ENCODE results near the gene TMIGD2.

TMIGD2 gene

GRCh38 chr19:4342615-4343369, 40.6 kb upstream of the TMIGD2 start:
- H4K91ac ChIP-seq (ENCODE audit: low read depth, low read length, poor library complexity), result peak overlapping the region; percentile 98
- peak overlapping the region; percentile 100 for H3K18ac ChIP-seq (ENCODE audit: low read length)
- H3K27ac ChIP-seq (replicated peaks; ENCODE audit: low read length), result peak overlapping the region; percentile 98
- H3K4ac ChIP-seq (ENCODE audit: low read length), result peak overlapping the region; percentile 38
- no peaks in the 10 kb centered on the region for H3K27me3 ChIP-seq (ENCODE audit: control insufficient read depth in 3 of 3, insufficient read depth in 3 of 3, low read depth in 1 of 3, low read length in 3 of 3)
- DNase-seq (ENCODE audit: low spot score), result peak; percentile 100
- peak overlapping the region; percentile 80 for H2AFZ ChIP-seq (ENCODE audit: low read length)
- no peak overlapping the region for H2BK120ac ChIP-seq (ENCODE audit: low read depth, low read length)
- peaks cover 15 to 18% of the 10 kb centered on the region in 2 donors for H3K4me1 ChIP-seq (ENCODE audit: control insufficient read depth in 2 of 2, insufficient read depth in 1 of 2, low read depth in 1 of 2, low read length in 2 of 2)
- no peak overlapping the region for H2BK15ac ChIP-seq (ENCODE audit: low read length)
- H2BK5ac ChIP-seq (ENCODE audit: low read length), result peak overlapping the region; percentile 99
- H3K9me3 ChIP-seq (replicated peaks in 1 of 2; ENCODE audit: control insufficient read depth in 2 of 2, insufficient read depth in 1 of 2, low read depth in 1 of 2, low read length in 2 of 2), result no peaks in the 10 kb centered on the region
- H3K4me2 ChIP-seq (ENCODE audit: insufficient read depth, low read length, poor library complexity, severe bottlenecking), result peak overlapping the region; percentile 93
- H2BK12ac ChIP-seq (ENCODE audit: low read length), result no peak overlapping the region
- no peak overlapping the region for H4K8ac ChIP-seq (ENCODE audit: low read depth, low read length)
- peaks cover 2% of the 10 kb centered on the region for H3K79me1 ChIP-seq (ENCODE audit: low read depth, low read length)
- peaks cover 10 to 24% of the 10 kb centered on the region in 2 donors for H3K36me3 ChIP-seq (replicated peaks in 1 of 2; ENCODE audit: control insufficient read depth in 2 of 2, insufficient read depth in 2 of 2, low read length in 2 of 2)
- peak overlapping the region; percentile 37 for H3K23ac ChIP-seq (ENCODE audit: low read depth, low read length, poor library complexity)
- peak overlapping the region; percentile 99 for H3K14ac ChIP-seq (ENCODE audit: low read length)
- peak overlapping the region; percentile 93 for H3K9ac ChIP-seq (ENCODE audit: low read depth, low read length, poor library complexity)
- WGBS, 2 donors (ENCODE audit: extremely low coverage in 2 of 2, insufficient read length in 2 of 2, insufficient replicate concordance in 1 of 2), result no CpG with 5 or more reads among the region's 39 CpGs
- H2AK5ac ChIP-seq (ENCODE audit: low read depth, low read length), result peak overlapping the region; percentile 47
- H3K4me3 ChIP-seq (ENCODE audit: low read length in 2 of 2), result peak overlapping the region; percentile 71 to 91

- WGBS, 2 donors (ENCODE audit: extremely low coverage in 2 of 2, insufficient read length in 2 of 2, insufficient replicate concordance in 1 of 2), result no CpG with 5 or more reads among the region's 10 CpGs
- peak overlapping the region; percentile 98 for H3K18ac ChIP-seq (ENCODE audit: low read length)
Measured at GRCh38 chr19:4342314-4342614, 40.1 kb upstream of the TMIGD2 start.

GRCh38 chr19:4338441-4339355, 36.5 kb upstream of the TMIGD2 start, which contains the start of gene STAP2:
STAP2 (minus strand) TSS chr19:4338827; CDS start chr19:4338753, 74 bp downstream.
- Histone ChIP-seq H3K14ac (ENCODE audit: low read length) (no peak within 1 kb of the TSS), H3K79me1 (ENCODE audit: low read depth, low read length) (no peaks in the 10 kb centered on the region), H2BK5ac (ENCODE audit: low read length) (peak within 1 kb of the TSS; percentile 66), H2AK5ac (ENCODE audit: low read depth, low read length) (peak within 1 kb of the TSS; percentile 65), H2BK12ac (ENCODE audit: low read length) (no peak within 1 kb of the TSS), H3K36me3 (replicated peaks in 1 of 2; ENCODE audit: control insufficient read depth in 2 of 2, insufficient read depth in 2 of 2, low read length in 2 of 2) (peaks cover 9 to 15% of the 10 kb centered on the region in 2 donors), H4K8ac (ENCODE audit: low read depth, low read length) (no peak within 1 kb of the TSS), H2AFZ (ENCODE audit: low read length) (peak within 1 kb of the TSS; percentile 79), H3K4ac (ENCODE audit: low read length) (no peak within 1 kb of the TSS), H3K23ac (ENCODE audit: low read depth, low read length, poor library complexity) (peak within 1 kb of the TSS; percentile 0), H2BK15ac (ENCODE audit: low read length) (no peak within 1 kb of the TSS), H3K4me1 (ENCODE audit: control insufficient read depth in 2 of 2, insufficient read depth in 1 of 2, low read depth in 1 of 2, low read length in 2 of 2) (peaks cover 10 to 13% of the 10 kb centered on the region in 2 donors), H3K27me3 (ENCODE audit: control insufficient read depth in 3 of 3, insufficient read depth in 3 of 3, low read depth in 1 of 3, low read length in 3 of 3) (no peaks in the 10 kb centered on the region), H3K27ac (replicated peaks; ENCODE audit: low read length) (no peak within 1 kb of the TSS), H3K4me3 (ENCODE audit: low read length in 2 of 2) (peak within 1 kb of the TSS; percentile 36 to 71), H3K18ac (ENCODE audit: low read length) (peak within 1 kb of the TSS; percentile 89), H3K9ac (ENCODE audit: low read depth, low read length, poor library complexity) (peak within 1 kb of the TSS; percentile 85), H3K9me3 (replicated peaks in 1 of 2; ENCODE audit: control insufficient read depth in 2 of 2, insufficient read depth in 1 of 2, low read depth in 1 of 2, low read length in 2 of 2) (peaks cover 0 to 2% of the 10 kb centered on the region in 2 donors), H2BK120ac (ENCODE audit: low read depth, low read length) (no peak within 1 kb of the TSS), H4K91ac (ENCODE audit: low read depth, low read length, poor library complexity) (peak within 1 kb of the TSS; percentile 65), H3K4me2 (ENCODE audit: insufficient read depth, low read length, poor library complexity, severe bottlenecking) (peak within 1 kb of the TSS; percentile 51)
- no peak for DNase-seq (ENCODE audit: low spot score)
- no CpG with 5 or more reads among the region's 27 CpGs for WGBS, 2 donors (ENCODE audit: extremely low coverage in 2 of 2, insufficient read length in 2 of 2, insufficient replicate concordance in 1 of 2)

More at GRCh38 chr19:4342314-4342614, 40.1 kb upstream of the TMIGD2 start:
- H4K91ac ChIP-seq (ENCODE audit: low read depth, low read length, poor library complexity), result no peak overlapping the region
- peaks cover 16 to 19% of the 10 kb centered on the region in 2 donors for H3K4me1 ChIP-seq (ENCODE audit: control insufficient read depth in 2 of 2, insufficient read depth in 1 of 2, low read depth in 1 of 2, low read length in 2 of 2)
- H2BK5ac ChIP-seq (ENCODE audit: low read length), result peak overlapping the region; percentile 95
- peak overlapping the region; percentile 82 for H2BK120ac ChIP-seq (ENCODE audit: low read depth, low read length)
- peak overlapping the region; percentile 9 for H3K14ac ChIP-seq (ENCODE audit: low read length)
- H3K9me3 ChIP-seq (replicated peaks in 1 of 2; ENCODE audit: control insufficient read depth in 2 of 2, insufficient read depth in 1 of 2, low read depth in 1 of 2, low read length in 2 of 2), result no peaks in the 10 kb centered on the region
- no peak overlapping the region for H2BK15ac ChIP-seq (ENCODE audit: low read length)
- peak overlapping the region; percentile 66 for H2AK5ac ChIP-seq (ENCODE audit: low read depth, low read length)
- H2BK12ac ChIP-seq (ENCODE audit: low read length), result no peak overlapping the region
- peaks cover 2% of the 10 kb centered on the region for H3K79me1 ChIP-seq (ENCODE audit: low read depth, low read length)
- H3K9ac ChIP-seq (ENCODE audit: low read depth, low read length, poor library complexity), result peak overlapping the region; percentile 92
- peak overlapping the region; percentile 40 for H2AFZ ChIP-seq (ENCODE audit: low read length)
- peak overlapping the region; percentile 37 for H3K23ac ChIP-seq (ENCODE audit: low read depth, low read length, poor library complexity)
- H3K27me3 ChIP-seq (ENCODE audit: control insufficient read depth in 3 of 3, insufficient read depth in 3 of 3, low read depth in 1 of 3, low read length in 3 of 3), result no peaks in the 10 kb centered on the region
- H3K36me3 ChIP-seq (replicated peaks in 1 of 2; ENCODE audit: control insufficient read depth in 2 of 2, insufficient read depth in 2 of 2, low read length in 2 of 2), result peaks cover 8 to 19% of the 10 kb centered on the region in 2 donors
- H3K4ac ChIP-seq (ENCODE audit: low read length), result peak overlapping the region; percentile 27
- peak overlapping the region; percentile 97 for H3K27ac ChIP-seq (replicated peaks; ENCODE audit: low read length)
- peak overlapping the region; percentile 65 for H3K4me2 ChIP-seq (ENCODE audit: insufficient read depth, low read length, poor library complexity, severe bottlenecking)
- H4K8ac ChIP-seq (ENCODE audit: low read depth, low read length), result no peak overlapping the region
- H3K4me3 ChIP-seq (ENCODE audit: low read length in 2 of 2), result peak overlapping the region; percentile 60 to 91
- DNase-seq (ENCODE audit: low spot score), result no peak

Measured in neuronal stem cell (in vitro differentiated cells).